Activated T-helper 2 cell treated with anti-CD3 and anti-CD28 coated beads, Interferon-gamma antibody, Interleukin-2, Interleukin-4, amounts not matched to agents 10 μg/mL and 5 μg/mL and 100 μg/mL, durations not matched to agents 14 hours and 24 hours and 36 hours (primary cell): ENCODE data around the gene ACP3. TPM values are rescaled to one million over a fixed set of nuclear protein-coding genes. Genes with fewer than 3 reads are reported as not detected.
"Not testable (repeated sequence)": the region's sequence is repeated elsewhere in the genome, so short reads cannot be mapped to it uniquely, and the experiment has no call there.

Experiments
- DNase-seq: peaks from one replicate; pipeline ENCODE4 v3.0.0; 2021; ENCODE audit warnings: low spot score
- H3K27ac Mint-ChIP-seq: one replicate; pipeline ENCODE4 v1.8.0; 2021; ENCODE audit warnings: mixed read lengths
- H3K27me3 Mint-ChIP-seq: one replicate; pipeline ENCODE4 v1.8.0; 2021; ENCODE audit warnings: low read depth, mixed read lengths
- H3K36me3 Mint-ChIP-seq: one replicate; pipeline ENCODE4 v1.8.0; 2021; ENCODE audit warnings: low read depth, mixed read lengths
- H3K4me1 Mint-ChIP-seq: one replicate; pipeline ENCODE4 v1.8.0; 2021; ENCODE audit warnings: low read depth, mixed read lengths
- H3K4me3 Mint-ChIP-seq: one replicate; pipeline ENCODE4 v1.8.0; 2021; ENCODE audit warnings: low read depth, mild to moderate bottlenecking, moderate library complexity, mixed read lengths
- H3K9me3 Mint-ChIP-seq: one replicate; pipeline ENCODE4 v1.8.0; 2021; ENCODE audit warnings: mixed read lengths
- intact Hi-C: fragments of 100-400 bp; cut with micrococcal nuclease; formaldehyde crosslinking; loops from one replicate; pipeline ENCODE4 v1.15.1; 2023
- total RNA-seq: library from RNA; stranded (reverse); gene quantifications from 2 replicates; pipeline ENCODE4 v1.2.3, GENCODE V29; 2022

ACP3 gene
- total RNA-seq, 1 donor from 2014 or later, result not detected

DNA sequence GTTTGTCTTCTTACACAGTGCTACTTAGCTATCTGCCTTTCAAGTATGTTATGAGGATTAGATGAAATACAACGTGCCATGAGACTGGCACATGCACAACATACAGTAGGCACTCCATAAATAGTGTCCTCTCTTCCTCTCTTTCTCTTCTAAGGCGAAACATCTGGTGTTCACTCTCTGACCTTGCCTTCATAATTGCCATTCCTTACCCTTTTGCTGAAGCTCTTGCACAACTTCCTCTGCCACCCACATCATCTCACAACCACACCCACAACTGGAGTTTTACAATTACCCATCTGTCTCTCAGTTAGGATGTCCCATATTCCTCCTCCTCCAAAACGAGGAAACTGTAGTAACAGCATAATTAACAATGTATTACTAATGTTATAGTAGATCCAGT lies 26.4 kb upstream of the ACP3 start:
- Mint-ChIP-seq H3K27me3 (peaks cover 2% of the 10 kb centered on the region), H3K27ac (no peak overlapping the region), H3K36me3 (no peaks in the 10 kb centered on the region), H3K9me3 (no peaks in the 10 kb centered on the region), H3K4me3 (no peak overlapping the region), H3K4me1 (peaks cover 2% of the 10 kb centered on the region)
- no peak for DNase-seq
- intact Hi-C loops, result no loop called here

- no peaks in the 10 kb centered on the region for H3K36me3 Mint-ChIP-seq
- no peak overlapping the region for H3K4me3 Mint-ChIP-seq
- H3K27ac Mint-ChIP-seq, result no peak overlapping the region
- H3K4me1 Mint-ChIP-seq, result peaks cover 2% of the 10 kb centered on the region
- DNase-seq, result no peak
- intact Hi-C loops, result no loop called here
- peaks cover 2% of the 10 kb centered on the region for H3K27me3 Mint-ChIP-seq
- H3K9me3 Mint-ChIP-seq, result no peaks in the 10 kb centered on the region
These were observed 25.2 kb upstream of the ACP3 start for GRCh38 chr3:132292042-132292441.

GRCh38 chr3:132293251-132293650 lies 24.0 kb upstream of the ACP3 start:
- Mint-ChIP-seq H3K4me3 (no peak overlapping the region), H3K9me3 (no peaks in the 10 kb centered on the region), H3K4me1 (peaks cover 2% of the 10 kb centered on the region), H3K27ac (no peak overlapping the region), H3K36me3 (no peaks in the 10 kb centered on the region), H3K27me3 (peaks cover 2% of the 10 kb centered on the region)
- intact Hi-C loops, result no loop called here
- DNase-seq, result no peak

GRCh38 chr3:132294906-132295305 lies 22.3 kb upstream of the ACP3 start:
- Mint-ChIP-seq H3K4me1 (peaks cover 2% of the 10 kb centered on the region), H3K27me3 (no peaks in the 10 kb centered on the region), H3K27ac (no peak overlapping the region), H3K4me3 (no peak overlapping the region), H3K36me3 (no peaks in the 10 kb centered on the region), H3K9me3 (no peaks in the 10 kb centered on the region)
- no peak for DNase-seq
- intact Hi-C loops, result no loop called here

DNA sequence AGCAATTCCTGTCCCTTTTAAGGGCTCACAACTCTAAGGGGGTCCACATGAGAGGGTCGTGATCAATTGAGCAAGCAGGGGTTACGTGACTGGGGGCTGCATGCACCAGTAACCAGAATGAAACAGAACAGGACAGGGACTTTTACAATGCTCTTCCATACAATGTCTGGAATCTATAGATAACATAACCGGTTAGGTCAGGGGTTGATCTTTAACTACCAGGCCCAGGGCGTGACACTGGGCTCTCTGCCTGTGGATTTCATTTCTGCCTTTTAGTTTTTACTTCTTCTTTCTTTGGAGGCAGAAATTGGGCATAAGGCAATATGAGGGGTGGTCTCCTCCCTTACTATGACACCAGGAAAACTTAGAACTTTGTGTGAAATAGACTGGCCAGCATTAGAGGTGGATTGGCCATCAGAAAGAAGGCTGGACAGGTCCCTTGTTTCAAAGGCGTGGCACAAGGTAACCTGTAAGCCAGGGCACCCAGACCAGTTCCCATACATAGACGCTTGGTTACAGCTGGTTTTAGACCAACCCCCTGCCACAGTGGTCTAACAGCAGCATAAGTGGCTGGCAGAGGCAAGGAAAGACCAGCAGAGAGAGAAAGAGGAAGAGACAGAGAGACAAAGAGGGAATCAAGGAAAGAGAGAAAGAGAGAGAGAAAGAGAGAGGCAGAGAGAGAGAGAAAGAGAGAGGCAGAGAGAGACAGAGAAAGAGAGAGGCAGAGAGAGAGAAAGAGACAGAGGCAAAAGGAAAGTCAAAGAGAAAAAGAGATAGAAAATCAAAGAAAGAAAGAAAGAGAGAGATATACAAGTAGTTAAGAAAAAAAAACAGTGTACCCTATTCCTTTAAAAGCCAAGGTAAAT lies 13.6 kb upstream of the ACP3 start:
- H3K27ac Mint-ChIP-seq, H3K4me1 Mint-ChIP-seq, H3K9me3 Mint-ChIP-seq, intact Hi-C loops, H3K27me3 Mint-ChIP-seq, DNase-seq, H3K36me3 Mint-ChIP-seq, H3K4me3 Mint-ChIP-seq: not testable (repeated sequence)

DNA sequence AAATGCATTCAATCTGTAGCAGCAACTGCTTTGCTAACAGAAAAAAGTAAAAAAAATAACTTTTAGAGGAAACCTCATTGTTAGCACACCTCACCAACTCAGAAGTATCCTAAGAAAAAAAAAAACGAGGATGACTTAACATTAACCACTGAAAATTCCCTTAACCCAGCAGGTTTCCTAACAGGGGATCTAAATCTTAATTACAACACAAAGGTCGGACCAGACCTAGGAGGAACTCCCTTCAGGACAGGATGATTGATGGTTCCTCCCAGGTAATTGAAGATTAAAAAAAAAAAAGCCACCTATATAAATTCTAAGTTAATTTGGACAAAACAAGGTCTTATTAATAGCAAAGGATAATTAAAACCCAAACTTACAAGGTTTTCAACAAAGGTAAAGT lies 12.9 kb upstream of the ACP3 start:
- intact Hi-C loops, result not testable (repeated sequence)

GRCh38 chr3:132310057-132310456 lies 7.2 kb upstream of the ACP3 start:
- intact Hi-C loops, H3K36me3 Mint-ChIP-seq, H3K27ac Mint-ChIP-seq, H3K27me3 Mint-ChIP-seq, DNase-seq, H3K4me3 Mint-ChIP-seq, H3K9me3 Mint-ChIP-seq, H3K4me1 Mint-ChIP-seq: not testable (repeated sequence)

More for the DNA sequence above, 12.9 kb upstream of the ACP3 start:
- not testable (repeated sequence) for H3K27ac Mint-ChIP-seq, H3K4me1 Mint-ChIP-seq, H3K4me3 Mint-ChIP-seq, H3K9me3 Mint-ChIP-seq, H3K27me3 Mint-ChIP-seq, DNase-seq, H3K36me3 Mint-ChIP-seq

GRCh38 chr3:132311316-132311715 lies 5.9 kb upstream of the ACP3 start:
- intact Hi-C loops, result no loop called here
- no peak overlapping the region for H3K27ac Mint-ChIP-seq
- no peak overlapping the region for H3K4me3 Mint-ChIP-seq
- no peaks in the 10 kb centered on the region for H3K9me3 Mint-ChIP-seq
- DNase-seq, result no peak
- H3K4me1 Mint-ChIP-seq, result no peaks in the 10 kb centered on the region
- H3K36me3 Mint-ChIP-seq, result no peaks in the 10 kb centered on the region
- H3K27me3 Mint-ChIP-seq, result no peaks in the 10 kb centered on the region

GRCh38 chr3:132311841-132312240 lies 5.4 kb upstream of the ACP3 start:
- Mint-ChIP-seq H3K27me3 (no peaks in the 10 kb centered on the region), H3K27ac (no peak overlapping the region), H3K4me3 (no peak overlapping the region), H3K9me3 (no peaks in the 10 kb centered on the region), H3K4me1 (no peaks in the 10 kb centered on the region), H3K36me3 (no peaks in the 10 kb centered on the region)
- intact Hi-C loops, result no loop called here
- no peak for DNase-seq

GRCh38 chr3:132315851-132316250 lies 1.4 kb upstream of the ACP3 start:
- intact Hi-C loops, result no loop called here
- H3K27me3 Mint-ChIP-seq, result peaks cover 3% of the 10 kb centered on the region
- no peak overlapping the region for H3K4me3 Mint-ChIP-seq
- no peak for DNase-seq
- H3K9me3 Mint-ChIP-seq, result no peaks in the 10 kb centered on the region
- H3K27ac Mint-ChIP-seq, result no peak overlapping the region
- H3K4me1 Mint-ChIP-seq, result peaks cover 2% of the 10 kb centered on the region
- H3K36me3 Mint-ChIP-seq, result no peaks in the 10 kb centered on the region

DNA sequence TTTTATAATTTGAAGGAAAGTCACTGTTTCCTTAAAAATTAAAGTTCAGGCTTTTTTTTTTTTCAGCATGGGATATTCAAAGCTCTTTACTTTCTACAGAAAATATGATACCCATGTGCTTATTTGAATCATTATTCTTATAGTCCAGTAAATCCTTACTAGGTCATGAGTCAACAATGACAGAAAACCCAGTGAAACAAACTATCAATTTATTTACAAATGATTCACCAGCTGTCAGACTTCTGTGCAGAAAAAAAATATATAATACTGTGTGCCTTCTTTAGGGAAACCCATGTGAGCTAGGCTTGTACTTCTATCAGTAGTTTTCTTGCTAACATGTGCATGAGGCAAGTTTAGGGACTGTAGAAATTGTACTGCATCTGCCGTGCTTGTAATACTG lies 1.2 kb downstream of the ACP3 start:
- no peak overlapping the region for H3K27ac Mint-ChIP-seq
- H3K9me3 Mint-ChIP-seq, result no peaks in the 10 kb centered on the region
- no peak for DNase-seq
- H3K4me3 Mint-ChIP-seq, result no peak overlapping the region
- H3K27me3 Mint-ChIP-seq, result peaks cover 3% of the 10 kb centered on the region
- peaks cover 2% of the 10 kb centered on the region for H3K4me1 Mint-ChIP-seq
- intact Hi-C loops, result no loop called here
- H3K36me3 Mint-ChIP-seq, result no peaks in the 10 kb centered on the region

- Mint-ChIP-seq H3K4me3 (no peak overlapping the region), H3K4me1 (peaks cover 2% of the 10 kb centered on the region), H3K36me3 (no peaks in the 10 kb centered on the region), H3K27me3 (peaks cover 8% of the 10 kb centered on the region), H3K27ac (no peak overlapping the region), H3K9me3 (no peaks in the 10 kb centered on the region)
- intact Hi-C loops, result no loop called here
- DNase-seq, result no peak
These were observed 4.1 kb downstream of the ACP3 start for GRCh38 chr3:132321304-132321703.

DNA sequence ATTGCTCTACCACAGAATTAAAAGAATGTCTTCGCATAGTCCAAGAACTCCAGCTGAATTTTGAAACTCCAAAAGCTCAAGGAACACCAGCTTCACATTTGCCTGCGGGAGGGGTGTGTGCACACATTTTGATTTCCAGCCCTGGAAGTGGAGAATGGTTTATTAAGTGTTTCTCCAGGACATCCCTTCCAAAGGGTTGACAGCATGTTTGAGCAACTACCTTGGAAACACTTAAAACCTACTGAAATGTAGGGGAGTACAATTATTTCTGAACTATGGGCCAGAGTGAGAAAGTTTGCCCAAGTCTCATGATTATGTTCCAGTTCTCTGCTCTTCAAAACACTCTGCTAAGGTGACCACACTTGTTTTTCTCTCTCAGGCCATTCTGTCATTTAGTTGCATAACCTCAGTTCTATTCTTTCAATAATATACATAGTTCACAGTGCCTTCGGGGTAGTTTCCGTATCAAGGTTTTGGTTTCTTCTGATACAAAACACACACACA lies 7.9 kb downstream of the ACP3 start:
- H3K27me3 Mint-ChIP-seq, result peaks cover 7% of the 10 kb centered on the region
- no peak for DNase-seq
- intact Hi-C loops, result no loop called here
- no peaks in the 10 kb centered on the region for H3K9me3 Mint-ChIP-seq
- no peak overlapping the region for H3K4me3 Mint-ChIP-seq
- no peaks in the 10 kb centered on the region for H3K4me1 Mint-ChIP-seq
- no peaks in the 10 kb centered on the region for H3K36me3 Mint-ChIP-seq
- no peak overlapping the region for H3K27ac Mint-ChIP-seq
